OCI-LY3 (cell line): ENCODE measurements around the gene RFC3.

Experiments
- H2AFZ ChIP-seq: fragments of 200-600, 300-600 bp; shearing (Covaris generic); 2 replicates; pipeline ENCODE4 v1.6.0; 2014; ENCODE audit warnings: antibody characterized with exemption, low read depth, low read length
- H3K27ac ChIP-seq: fragments of 200-600, 300-600 bp; sonication (generic); 2 replicates; pipeline ENCODE4 v1.5.1; 2014; ENCODE audit warnings: mild to moderate bottlenecking, low read length, moderate library complexity, mixed read lengths
- H3K27me3 ChIP-seq: fragments of 200-600, 300-600 bp; sonication (generic); 2 replicates; pipeline ENCODE4 v1.6.1; 2014; ENCODE audit warnings: low read depth, low read length, mixed read lengths
- H3K36me3 ChIP-seq: fragments of 200-600, 300-600 bp; sonication (generic); replicated peaks from 2 replicates; pipeline ENCODE3; 2014; ENCODE audit warnings: low read depth, low read length, mixed read lengths
- H3K4me1 ChIP-seq: fragments of 300-600, 200-600 bp; sonication (generic); 2 replicates; pipeline ENCODE4 v1.6.1; 2014; ENCODE audit warnings: low read length, mixed read lengths
- H3K4me2 ChIP-seq: fragments of 200-600, 300-600 bp; sonication (generic); 2 replicates; pipeline ENCODE4 v1.6.1; 2014; ENCODE audit warnings: low read length, mixed read lengths
- H3K4me3 ChIP-seq: fragments of 300-600, 200-600 bp; sonication (generic); 2 replicates; pipeline ENCODE4 v1.5.1; 2014; ENCODE audit warnings: antibody characterized with exemption, mild to moderate bottlenecking, low read length, moderate library complexity
- H3K79me2 ChIP-seq: fragments of 300-600, 200-600 bp; shearing (Covaris generic); 2 replicates; pipeline ENCODE4 v1.6.1; 2014; ENCODE audit warnings: mild to moderate bottlenecking, low read length, mixed read lengths
- H3K9ac ChIP-seq: fragments of 300-600, 200-600 bp; shearing (Covaris generic); 2 replicates; pipeline ENCODE4 v1.6.0; 2014; ENCODE audit warnings: mild to moderate bottlenecking, low read length, moderate library complexity
- H3K9me3 ChIP-seq: fragments of 200-600, 300-600 bp; shearing (Covaris generic); 2 replicates; pipeline ENCODE4 v1.6.1; 2014; ENCODE audit warnings: low read length, mixed read lengths; ENCODE audit not compliant: insufficient read depth
- H4K20me1 ChIP-seq: fragments of 200-600, 300-600 bp; sonication (generic); 2 replicates; pipeline ENCODE4 v1.6.1; 2016; ENCODE audit warnings: low read length, mixed read lengths; ENCODE audit not compliant: insufficient read depth
- EZH2phosphoT487 ChIP-seq: fragments of 200-600 bp; shearing (Covaris generic); IDR thresholded peaks from 2 replicates; pipeline ENCODE4 v1.6.1; 2018; ENCODE audit warnings: antibody characterized with exemption, mixed run types, low read depth
- TF ChIP-seq, protein P1 (sequence below): fragments of 200-600, 300-600 bp; sonication (generic); IDR thresholded peaks from 2 replicates; pipeline ENCODE4 v1.5.1; 2014; ENCODE audit warnings: antibody characterized with exemption, low read length, low read depth

Gene RFC3

DNA sequence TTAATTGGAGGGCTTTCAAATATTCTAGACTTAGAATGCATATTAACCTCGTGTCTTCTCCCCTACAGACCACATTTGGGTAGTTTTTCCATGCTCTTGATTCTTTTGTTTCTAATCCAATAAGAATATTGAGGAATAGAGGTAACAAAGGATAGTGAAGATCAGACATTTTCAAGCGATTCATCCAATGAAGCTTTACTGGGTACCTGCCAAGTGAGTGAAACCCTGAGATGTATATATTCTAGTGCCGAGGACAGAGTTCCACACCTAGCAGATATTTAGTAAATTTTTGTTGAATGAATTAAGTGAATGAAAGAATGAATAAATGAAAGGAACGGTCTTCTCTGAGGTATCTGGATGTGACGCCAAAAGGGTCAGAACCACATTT is 442 bp upstream of the RFC3 start:
- 0 out of 2 replicates have a peak, but pooled peaks cover 10% of the 10 kb centered on the region for H4K20me1 ChIP-seq
- H3K4me3 ChIP-seq = peak overlapping the region; percentile 98
- no peaks in the 10 kb centered on the region for H3K27me3 ChIP-seq
- peak overlapping the region; percentile 46 for H3K27ac ChIP-seq
- H3K36me3 ChIP-seq = peaks cover 24% of the 10 kb centered on the region
- TF ChIP-seq, protein P1, sequence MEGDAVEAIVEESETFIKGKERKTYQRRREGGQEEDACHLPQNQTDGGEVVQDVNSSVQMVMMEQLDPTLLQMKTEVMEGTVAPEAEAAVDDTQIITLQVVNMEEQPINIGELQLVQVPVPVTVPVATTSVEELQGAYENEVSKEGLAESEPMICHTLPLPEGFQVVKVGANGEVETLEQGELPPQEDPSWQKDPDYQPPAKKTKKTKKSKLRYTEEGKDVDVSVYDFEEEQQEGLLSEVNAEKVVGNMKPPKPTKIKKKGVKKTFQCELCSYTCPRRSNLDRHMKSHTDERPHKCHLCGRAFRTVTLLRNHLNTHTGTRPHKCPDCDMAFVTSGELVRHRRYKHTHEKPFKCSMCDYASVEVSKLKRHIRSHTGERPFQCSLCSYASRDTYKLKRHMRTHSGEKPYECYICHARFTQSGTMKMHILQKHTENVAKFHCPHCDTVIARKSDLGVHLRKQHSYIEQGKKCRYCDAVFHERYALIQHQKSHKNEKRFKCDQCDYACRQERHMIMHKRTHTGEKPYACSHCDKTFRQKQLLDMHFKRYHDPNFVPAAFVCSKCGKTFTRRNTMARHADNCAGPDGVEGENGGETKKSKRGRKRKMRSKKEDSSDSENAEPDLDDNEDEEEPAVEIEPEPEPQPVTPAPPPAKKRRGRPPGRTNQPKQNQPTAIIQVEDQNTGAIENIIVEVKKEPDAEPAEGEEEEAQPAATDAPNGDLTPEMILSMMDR = no peak
- no peak for TF ChIP-seq EZH2phosphoT487
- no peaks in the 10 kb centered on the region for H3K9me3 ChIP-seq
- peak overlapping the region; percentile 94 for H2AFZ ChIP-seq
- H3K79me2 ChIP-seq = peaks cover 45% of the 10 kb centered on the region
- H3K4me2 ChIP-seq = peak overlapping the region; percentile 86
- H3K9ac ChIP-seq = peak overlapping the region; percentile 93
- peaks cover 16% of the 10 kb centered on the region for H3K4me1 ChIP-seq

DNA sequence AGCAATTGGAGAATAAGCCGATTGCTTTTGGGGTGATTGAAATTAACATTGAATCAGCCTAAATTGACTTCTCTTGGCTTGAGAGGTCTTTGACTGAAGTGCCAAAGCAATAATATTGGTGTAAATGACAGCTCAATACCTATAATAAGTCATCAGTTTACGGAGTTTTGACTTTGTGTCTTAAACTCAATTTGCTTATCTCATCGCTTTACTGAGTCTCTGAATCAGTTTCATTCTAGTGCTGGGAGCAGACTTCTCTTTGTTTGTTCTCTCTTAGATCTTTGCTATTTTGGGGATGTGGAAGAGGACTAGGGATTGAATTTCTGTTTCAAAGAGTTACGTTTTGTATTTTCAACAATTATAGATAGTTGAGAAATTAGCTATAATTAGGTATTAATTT is 7.1 kb downstream of the RFC3 start:
- Histone ChIP-seq H3K9ac (no peak overlapping the region), H3K36me3 (peaks cover 73% of the 10 kb centered on the region), H4K20me1 (0 out of 2 replicates have a peak, but pooled peaks cover 4% of the 10 kb centered on the region), H3K4me1 (peaks cover 19% of the 10 kb centered on the region), H3K27ac (no peak overlapping the region), H3K27me3 (no peaks in the 10 kb centered on the region), H3K79me2 (peaks cover 58% of the 10 kb centered on the region), H3K4me3 (no peak overlapping the region), H3K4me2 (no peak overlapping the region), H3K9me3 (no peaks in the 10 kb centered on the region), H2AFZ (no peak overlapping the region)
- TF ChIP-seq, protein P1 = no peak
- TF ChIP-seq EZH2phosphoT487 = no peak

DNA sequence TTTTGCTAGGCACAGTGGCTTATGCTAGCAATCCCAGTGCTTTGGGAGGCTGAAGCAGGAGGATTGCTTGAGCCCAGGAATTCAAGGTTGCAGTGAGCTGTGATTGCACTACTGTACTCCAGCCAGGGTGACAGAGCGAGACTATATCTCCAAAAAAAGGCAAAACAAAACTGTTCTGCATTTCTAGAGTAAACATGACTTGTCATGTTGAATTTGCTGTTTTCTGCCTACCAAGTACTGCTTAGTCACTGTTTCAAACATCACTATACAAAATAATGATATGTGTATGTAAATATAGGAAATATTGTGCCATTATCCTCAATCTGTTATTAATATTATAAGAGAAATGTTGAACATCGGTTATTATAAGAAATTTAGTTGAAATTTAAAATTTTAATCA is 9.2 kb downstream of the RFC3 start:
- Histone ChIP-seq H3K4me3 (no peak overlapping the region), H3K4me1 (peaks cover 16% of the 10 kb centered on the region), H2AFZ (no peak overlapping the region), H3K27me3 (no peaks in the 10 kb centered on the region), H3K9ac (no peak overlapping the region), H4K20me1 (no peaks in the 10 kb centered on the region), H3K9me3 (no peaks in the 10 kb centered on the region), H3K4me2 (no peak overlapping the region), H3K36me3 (peaks cover 72% of the 10 kb centered on the region), H3K79me2 (peaks cover 39% of the 10 kb centered on the region), H3K27ac (no peak overlapping the region)
- no peak for TF ChIP-seq EZH2phosphoT487
- TF ChIP-seq, protein P1 = no peak

DNA sequence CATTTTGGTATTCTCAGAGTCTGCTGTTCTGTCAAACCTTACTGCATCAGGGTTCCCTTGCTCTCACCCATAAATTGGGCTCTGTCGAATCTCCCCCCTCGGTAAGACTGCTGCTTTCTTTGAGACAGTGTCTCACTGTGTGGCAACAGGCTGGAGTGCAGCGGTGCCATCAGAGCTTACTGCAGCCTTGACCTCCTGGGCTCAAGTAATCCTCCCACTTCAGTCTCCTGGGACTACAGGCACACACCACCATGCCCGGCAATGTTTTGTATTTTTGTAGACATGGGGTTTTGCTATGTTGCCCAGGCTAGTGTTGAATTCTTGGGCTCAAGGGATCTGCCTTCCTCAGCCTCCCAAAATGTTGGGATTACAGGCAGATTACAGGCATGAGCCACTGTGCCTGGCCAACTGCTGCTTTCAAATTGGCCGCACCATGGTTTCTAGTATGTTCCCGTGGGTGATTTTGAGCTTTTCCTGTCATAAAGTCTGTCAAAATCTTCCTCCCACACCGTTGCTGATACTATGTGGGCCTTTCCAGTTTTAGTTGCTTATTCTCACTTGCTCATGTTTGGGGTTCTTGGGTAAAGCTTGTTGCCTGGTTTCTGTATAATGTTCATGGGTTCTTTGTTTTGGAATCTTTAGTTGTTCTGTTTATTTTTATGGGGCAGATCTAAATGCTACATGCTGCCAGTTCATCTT is 10.6 kb downstream of the RFC3 start:
- H3K4me3 ChIP-seq = no peak overlapping the region
- no peak overlapping the region for H3K9ac ChIP-seq
- no peaks in the 10 kb centered on the region for H3K27me3 ChIP-seq
- H3K36me3 ChIP-seq = peaks cover 66% of the 10 kb centered on the region
- H3K79me2 ChIP-seq = peaks cover 25% of the 10 kb centered on the region
- TF ChIP-seq EZH2phosphoT487 = no peak
- TF ChIP-seq, protein P1 = no peak
- no peak overlapping the region for H3K4me2 ChIP-seq
- no peaks in the 10 kb centered on the region for H4K20me1 ChIP-seq
- H3K9me3 ChIP-seq = no peaks in the 10 kb centered on the region
- peaks cover 1% of the 10 kb centered on the region for H3K4me1 ChIP-seq
- no peak overlapping the region for H3K27ac ChIP-seq
- H2AFZ ChIP-seq = no peak overlapping the region
